GM12875 (cell line): ENCODE data around the gene CELF1.
"Not testable (repeated sequence)": the region's sequence is repeated elsewhere in the genome, so short reads cannot be mapped to it uniquely, and the experiment has no call there.

Experiments used
- H3K4me3 ChIP-seq: one replicate; pipeline ENCODE4 v1.5.1; 2011; ENCODE audit warnings: low read depth, low read length, control low read depth
- TF ChIP-seq, protein P1 (sequence below): IDR thresholded peaks from 2 replicates; pipeline ENCODE4 v1.5.1; 2011; ENCODE audit warnings: low read depth, mild to moderate bottlenecking, control low read depth, inconsistent platforms, low read length, moderate library complexity, borderline replicate concordance; ENCODE audit not compliant: insufficient read depth

CELF1 gene

DNA sequence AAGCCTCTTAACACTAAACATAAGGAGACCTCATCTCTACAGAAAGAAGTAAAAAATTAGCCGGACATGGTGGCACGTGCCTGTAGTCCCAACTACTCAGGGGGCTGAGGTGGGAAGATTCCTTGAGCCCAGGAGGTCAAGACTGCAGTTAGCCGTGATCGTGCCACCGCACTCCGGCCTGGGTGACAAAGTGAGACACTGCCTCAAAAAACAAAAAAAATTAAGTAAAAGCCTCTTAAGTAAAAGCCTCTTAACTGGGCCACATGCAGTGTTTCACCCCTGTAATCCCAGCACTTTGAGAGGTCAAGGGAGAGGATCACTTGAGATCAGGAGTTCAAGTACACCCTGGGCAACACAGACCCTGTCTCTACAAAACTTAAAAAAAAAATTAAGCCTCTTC is 25.7 kb downstream of the CELF1 start:
- TF ChIP-seq, protein P1, sequence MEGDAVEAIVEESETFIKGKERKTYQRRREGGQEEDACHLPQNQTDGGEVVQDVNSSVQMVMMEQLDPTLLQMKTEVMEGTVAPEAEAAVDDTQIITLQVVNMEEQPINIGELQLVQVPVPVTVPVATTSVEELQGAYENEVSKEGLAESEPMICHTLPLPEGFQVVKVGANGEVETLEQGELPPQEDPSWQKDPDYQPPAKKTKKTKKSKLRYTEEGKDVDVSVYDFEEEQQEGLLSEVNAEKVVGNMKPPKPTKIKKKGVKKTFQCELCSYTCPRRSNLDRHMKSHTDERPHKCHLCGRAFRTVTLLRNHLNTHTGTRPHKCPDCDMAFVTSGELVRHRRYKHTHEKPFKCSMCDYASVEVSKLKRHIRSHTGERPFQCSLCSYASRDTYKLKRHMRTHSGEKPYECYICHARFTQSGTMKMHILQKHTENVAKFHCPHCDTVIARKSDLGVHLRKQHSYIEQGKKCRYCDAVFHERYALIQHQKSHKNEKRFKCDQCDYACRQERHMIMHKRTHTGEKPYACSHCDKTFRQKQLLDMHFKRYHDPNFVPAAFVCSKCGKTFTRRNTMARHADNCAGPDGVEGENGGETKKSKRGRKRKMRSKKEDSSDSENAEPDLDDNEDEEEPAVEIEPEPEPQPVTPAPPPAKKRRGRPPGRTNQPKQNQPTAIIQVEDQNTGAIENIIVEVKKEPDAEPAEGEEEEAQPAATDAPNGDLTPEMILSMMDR = no peak
- no peak overlapping the region for H3K4me3 ChIP-seq

DNA sequence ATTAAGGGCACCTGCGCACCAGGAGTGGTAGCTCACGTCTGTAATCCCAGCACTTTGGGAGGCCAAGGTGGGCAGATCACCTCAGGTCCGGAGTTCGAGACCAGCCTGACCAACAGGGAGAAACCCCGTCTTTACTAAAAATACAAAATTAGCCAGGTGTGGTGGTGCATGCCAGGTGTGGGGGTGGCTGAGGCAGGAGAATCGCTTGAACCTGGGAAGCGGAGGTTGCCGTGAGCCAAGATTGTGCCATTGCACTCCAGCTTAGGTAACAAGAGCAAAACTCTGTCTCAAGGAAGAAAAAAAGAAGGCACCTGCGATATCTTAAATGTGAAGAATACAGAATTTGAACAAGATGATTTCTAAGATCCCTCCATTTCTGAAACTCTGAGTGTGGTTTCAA is 26.9 kb downstream of the CELF1 start:
- not testable (repeated sequence) for H3K4me3 ChIP-seq

DNA sequence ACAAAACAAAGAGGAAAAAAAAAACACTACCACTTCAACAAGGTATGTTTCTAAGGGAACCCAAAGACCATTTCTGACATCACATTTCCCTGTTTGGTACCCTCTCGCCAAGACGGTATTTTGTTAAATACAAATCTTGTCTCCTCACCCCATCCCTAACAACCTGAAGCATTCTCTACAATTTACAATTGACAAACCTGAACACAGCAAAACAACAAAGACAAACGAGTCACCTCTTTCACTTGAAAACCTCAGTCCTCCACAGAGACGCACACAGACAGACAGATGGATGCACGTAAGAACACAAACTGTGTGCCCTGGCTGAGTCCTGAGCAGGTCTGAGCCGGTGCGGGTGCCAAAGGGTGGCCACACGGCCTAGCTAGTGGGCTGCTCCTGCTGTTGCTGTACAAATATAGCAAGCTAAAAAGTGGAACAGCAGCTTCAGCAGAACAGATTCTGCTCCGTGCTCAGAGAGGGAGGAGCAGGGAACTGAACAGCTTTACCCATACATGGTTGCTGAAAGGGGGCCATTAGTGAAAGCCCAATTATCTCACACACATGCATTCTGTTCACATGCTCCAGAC is 28.5 kb downstream of the CELF1 start:
- TF ChIP-seq, protein P1 = no peak
- no peak overlapping the region for H3K4me3 ChIP-seq

DNA sequence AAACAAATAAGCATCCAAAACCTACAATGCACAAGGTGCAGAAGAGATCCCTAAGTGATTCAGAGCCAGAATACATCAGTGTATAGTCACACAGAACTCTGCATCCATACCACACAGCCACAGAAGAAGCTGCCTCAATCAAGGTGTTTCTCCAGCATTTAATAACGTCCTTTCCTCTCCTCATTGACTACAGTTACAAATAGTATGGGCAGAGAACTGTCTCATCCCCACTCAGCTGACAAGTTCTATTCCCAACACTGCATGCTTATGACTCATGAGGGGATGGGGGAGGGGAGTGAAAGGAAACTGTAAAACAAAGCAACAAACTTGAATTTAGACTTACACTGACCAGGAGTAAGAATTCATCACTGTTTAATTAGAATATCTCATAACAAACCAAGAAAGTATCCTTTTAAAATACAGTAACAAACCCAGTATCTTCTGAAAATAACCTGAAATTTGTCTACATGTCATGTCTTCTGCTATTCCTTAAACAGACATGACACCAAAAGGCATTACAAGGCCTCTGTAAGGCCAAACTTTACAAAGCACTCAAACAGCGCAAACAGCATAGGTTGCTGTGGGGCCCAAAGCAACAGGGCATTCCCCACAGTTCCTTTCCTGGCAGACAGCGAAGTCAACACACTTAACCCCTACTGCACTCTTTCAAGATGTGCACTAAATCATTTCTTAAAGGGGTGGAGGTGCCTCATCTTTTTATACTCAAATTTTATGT is 29.3 kb downstream of the CELF1 start:
- H3K4me3 ChIP-seq = no peak overlapping the region
- TF ChIP-seq, protein P1 = no peak

DNA sequence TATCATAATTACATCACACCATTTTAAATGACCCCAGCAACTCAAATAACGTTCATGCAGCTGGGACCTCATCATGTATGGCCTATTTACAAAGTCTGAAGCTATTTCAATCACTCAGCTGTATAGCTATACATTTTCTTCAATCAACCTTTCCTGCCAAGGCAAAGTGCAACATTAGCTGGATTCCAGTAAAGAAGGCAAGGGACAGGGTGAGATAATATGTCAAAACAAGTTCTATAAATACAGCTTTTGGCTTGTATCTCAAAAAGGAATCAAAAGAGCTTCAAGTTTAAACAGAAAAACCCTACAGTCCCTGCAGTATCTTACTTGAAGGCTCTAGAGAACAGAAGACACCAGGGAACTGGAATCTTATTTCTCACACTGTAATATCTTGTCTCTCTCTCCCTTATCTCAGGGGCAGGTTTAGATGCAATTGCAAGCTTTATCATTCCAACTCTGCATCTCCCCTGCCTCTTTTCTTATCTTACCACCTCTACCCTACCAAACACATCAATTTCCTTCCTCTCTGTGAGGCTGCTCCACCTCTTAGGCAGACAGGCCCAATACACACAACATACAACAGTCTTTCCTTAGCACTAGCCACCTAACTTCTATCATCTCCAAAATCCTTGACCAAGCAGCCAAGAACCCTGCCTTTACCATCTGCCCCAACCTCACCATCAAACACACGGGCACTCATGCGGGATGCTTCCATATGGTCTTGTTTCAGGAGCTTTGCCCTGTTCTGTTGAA is 34.5 kb downstream of the CELF1 start:
- no peak overlapping the region for H3K4me3 ChIP-seq
- TF ChIP-seq, protein P1 = no peak

DNA sequence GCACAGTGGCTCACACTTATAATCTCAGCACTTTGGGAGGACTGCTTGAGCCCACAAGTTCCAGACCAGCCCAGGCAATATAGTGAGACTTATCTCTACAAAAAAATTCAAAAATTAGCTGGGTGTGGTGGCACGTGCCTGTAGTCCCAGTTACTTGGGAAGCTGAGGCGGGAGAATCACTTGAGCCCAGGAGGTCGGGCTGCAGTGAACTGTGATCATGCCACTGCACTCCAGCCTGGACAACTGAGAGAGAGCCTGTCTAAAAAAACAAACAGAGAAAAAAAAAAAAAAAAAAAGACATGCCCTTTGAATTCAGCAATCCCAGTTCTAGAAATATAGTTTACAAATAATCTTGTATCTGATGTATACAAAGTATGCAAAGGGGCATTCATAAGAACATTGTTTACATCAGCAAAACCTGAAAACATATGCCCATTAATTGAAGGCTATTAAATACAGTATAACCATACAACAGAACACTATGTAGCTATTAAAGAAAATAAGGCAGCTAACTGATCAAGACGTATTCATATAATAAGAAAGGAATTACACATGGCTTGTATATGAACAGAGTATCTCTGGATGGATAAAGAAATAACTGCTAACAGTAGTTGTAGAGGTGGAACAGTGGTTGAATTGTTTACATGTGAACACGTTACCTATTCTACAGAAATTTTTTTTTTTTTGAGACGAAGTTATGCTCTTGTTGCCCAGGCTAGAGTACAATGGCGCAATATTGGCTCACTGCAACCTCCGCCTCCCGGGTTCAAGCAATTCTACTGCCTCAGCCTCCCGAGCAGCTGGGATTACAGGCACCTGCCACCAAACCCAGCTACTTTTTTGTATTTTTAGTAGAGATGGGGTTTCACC is 35.7 kb downstream of the CELF1 start:
- TF ChIP-seq, protein P1 = no peak
- H3K4me3 ChIP-seq = no peak overlapping the region

DNA sequence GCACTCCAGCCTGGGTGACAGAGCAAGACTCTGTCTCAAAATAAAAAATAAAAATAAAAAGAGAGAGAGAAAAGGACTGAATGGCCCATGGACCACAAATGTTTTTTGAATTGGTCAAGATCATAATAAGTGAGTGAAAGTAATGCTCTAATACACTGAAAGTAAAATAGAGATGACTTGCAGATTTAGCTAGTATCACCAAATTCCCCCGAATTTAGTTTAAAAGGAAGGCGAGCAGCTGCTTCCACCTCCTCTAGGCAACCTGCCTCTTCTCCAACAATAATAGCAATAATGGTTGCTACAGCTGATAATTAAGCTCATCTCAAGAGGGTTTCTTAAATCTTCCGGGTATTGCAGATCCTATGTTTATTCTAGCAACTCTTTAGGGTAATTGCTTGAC is 36.8 kb downstream of the CELF1 start:
- TF ChIP-seq, protein P1 = no peak
- no peak overlapping the region for H3K4me3 ChIP-seq
